Adipose tissue (tissue), 3 donors: ENCODE measurements around the gene QKI. TPM values are rescaled to one million over a fixed set of nuclear protein-coding genes. Genes with fewer than 3 reads are reported as not detected.
"Not testable (repeated sequence)": the region's sequence is repeated elsewhere in the genome, so short reads cannot be mapped to it uniquely, and the experiment has no call there.

Source experiments
- H3K27ac ChIP-seq: one replicate; pipeline ENCODE4 v1.5.1; 2013; ENCODE audit warnings: low read depth, low read length
- WGBS, 3 donors: extraction: QIAGEN DNeasy Blood & Tissue Kit; methylation state at CpG; one replicate each; pipeline ENCODE4 v1.1.7; 2013; 5-methylcytosine and 5-hydroxymethylcytosine counted together
- polyA plus RNA-seq, 3 donors: library from polyadenylated mRNA; stranded (reverse); fragments of 200-250 nt; gene quantifications; one replicate each; pipeline ENCODE4 v1.2.3, GENCODE V29; 2013
- donor health status: healthy with polysubstance abuse.
- donor health status: Bipolar disorder and iron deficiency.
- donor health status: healthy.

The QKI gene
- polyA plus RNA-seq, 3 donors, result 20.1 to 110 (median 51.2) TPM

- H3K27ac ChIP-seq, result no peak overlapping the region
- WGBS, 3 donors, result 87 to 97% (median 93%) methylated on average over 2 of the region's 2 CpGs
These were observed 15.4 kb downstream of the QKI start for GRCh38 chr6:163429858-163430448.

GRCh38 chr6:163432300-163432699 is 17.8 kb downstream of the QKI start:
- H3K27ac ChIP-seq, result no peak overlapping the region
- WGBS, 3 donors, result 88 to 94% (median 91%) methylated on average over 2 of the region's 2 CpGs

GRCh38 chr6:163433486-163433885 is 19.0 kb downstream of the QKI start:
- H3K27ac ChIP-seq, result not testable (repeated sequence)
- WGBS, 3 donors, result 94 to 96% (median 95%) methylated on average over 9 of the region's 9 CpGs

GRCh38 chr6:163435023-163435422 is 20.5 kb downstream of the QKI start:
- H3K27ac ChIP-seq, result no peak overlapping the region
- 75 to 81% (median 76%) methylated on average over 4 of the region's 4 CpGs for whole genome bisulfite sequencing, 3 donors

GRCh38 chr6:163436843-163437242 is 22.3 kb downstream of the QKI start:
- no peak overlapping the region for H3K27ac ChIP-seq
- WGBS, 3 donors, result 81 to 85% (median 83%) methylated on average over 3 of the region's 3 CpGs

- WGBS, 3 donors, result 46 to 71% (median 68%) methylated on average over 3 of the region's 3 CpGs
- H3K27ac ChIP-seq, result no peak overlapping the region
These were observed 22.9 kb downstream of the QKI start for GRCh38 chr6:163437466-163437865.

- 67 to 72% (median 68%) methylated on average over 3 of the region's 3 CpGs for whole genome bisulfite sequencing, 3 donors
- no peak overlapping the region for H3K27ac ChIP-seq
These were observed 23.9 kb downstream of the QKI start for GRCh38 chr6:163438298-163438939.

GRCh38 chr6:163438940-163439335 is 24.4 kb downstream of the QKI start:
- WGBS, 3 donors, result 92 to 94% (median 93%) methylated on average over 4 of the region's 4 CpGs

GRCh38 chr6:163439390-163439789 is 24.9 kb downstream of the QKI start:
- 82 to 94% (median 94%) methylated on average over 9 to 10 of the region's 10 CpGs for WGBS, 3 donors
- H3K27ac ChIP-seq, result not testable (repeated sequence)

More at GRCh38 chr6:163438940-163439335, 24.4 kb downstream of the QKI start:
- H3K27ac ChIP-seq, result no peak overlapping the region

GRCh38 chr6:163439997-163440396 is 25.5 kb downstream of the QKI start:
- no peak overlapping the region for H3K27ac ChIP-seq

GRCh38 chr6:163442336-163442735 is 27.8 kb downstream of the QKI start:
- 57 to 73% (median 66%) methylated on average over 2 of the region's 2 CpGs for WGBS, 3 donors
- no peak overlapping the region for H3K27ac ChIP-seq

GRCh38 chr6:163444077-163444476 is 29.6 kb downstream of the QKI start:
- 64 to 88% (median 76%) methylated on average over 2 of the region's 2 CpGs for WGBS, 3 donors
- H3K27ac ChIP-seq, result no peak overlapping the region

GRCh38 chr6:163446549-163446948 is 32.0 kb downstream of the QKI start:
- 39 to 75% (median 66%) methylated on average over 4 of the region's 4 CpGs for WGBS, 3 donors
- no peak overlapping the region for H3K27ac ChIP-seq

GRCh38 chr6:163449076-163449475 is 34.6 kb downstream of the QKI start:
- H3K27ac ChIP-seq, result no peak overlapping the region
- WGBS, 3 donors, result 14 to 48% (median 43%) methylated on average over 1 of the region's 1 CpG

- 82 to 97% (median 97%) methylated on average over 2 of the region's 2 CpGs for WGBS, 3 donors
- no peak overlapping the region for H3K27ac ChIP-seq
These were observed 39.9 kb downstream of the QKI start for GRCh38 chr6:163454425-163454824.

- no peak overlapping the region for H3K27ac ChIP-seq
These were observed 41.0 kb downstream of the QKI start for GRCh38 chr6:163455552-163455951.

GRCh38 chr6:163457637-163458561 is 43.4 kb downstream of the QKI start:
- H3K27ac ChIP-seq, result no peak overlapping the region
- WGBS, 3 donors, result 62 to 94% (median 67%) methylated on average over 3 of the region's 3 CpGs

- no peak overlapping the region for H3K27ac ChIP-seq
- 93 to 95% (median 94%) methylated on average over 2 of the region's 2 CpGs for WGBS, 3 donors
These were observed 44.5 kb downstream of the QKI start for GRCh38 chr6:163459007-163459406.

GRCh38 chr6:163459536-163459935 is 45.0 kb downstream of the QKI start:
- no peak overlapping the region for H3K27ac ChIP-seq
- 70 to 90% (median 81%) methylated on average over 2 of the region's 2 CpGs for WGBS, 3 donors
